HG03521 (cell line): Measurements from ENCODE around the gene ETS2.
A peak's percentile ranks its signal among the peaks of the same experiment; 100 is the strongest.
"Not testable (repeated sequence)": the region's sequence is repeated elsewhere in the genome, so short reads cannot be mapped to it uniquely, and the experiment has no call there.

Experiments
- ATAC-seq: cut with Tn5 transposase; IDR thresholded peaks from one replicate; pipeline ENCODE4 v1.9.1; 2021; ENCODE audit warnings: mild to moderate bottlenecking, moderate library complexity; ENCODE audit not compliant: unreplicated experiment

Gene ETS2

GRCh38 chr21:38815060-38815405, 9.3 kb downstream of the ETS2 start:
- no peak for ATAC-seq

GRCh38 chr21:38816400-38816977, 10.8 kb downstream of the ETS2 start:
- ATAC-seq = no peak

- ATAC-seq = no peak
These were observed 11.9 kb downstream of the ETS2 start for GRCh38 chr21:38817371-38818324.

- ATAC-seq = no peak
These were observed 12.6 kb downstream of the ETS2 start for GRCh38 chr21:38818325-38818723.

- no peak for ATAC-seq
These were observed 13.5 kb downstream of the ETS2 start for GRCh38 chr21:38819051-38819718.

GRCh38 chr21:38819719-38820159, 14.0 kb downstream of the ETS2 start:
- ATAC-seq = no peak

GRCh38 chr21:38820471-38821239, 14.9 kb downstream of the ETS2 start:
- ATAC-seq = no peak

- ATAC-seq = no peak
These were observed 15.5 kb downstream of the ETS2 start for GRCh38 chr21:38821248-38821647.

GRCh38 chr21:38821959-38822682, 16.4 kb downstream of the ETS2 start:
- ATAC-seq = no peak

- no peak for ATAC-seq
These were observed 17.1 kb downstream of the ETS2 start for GRCh38 chr21:38822778-38823238.

- ATAC-seq = no peak
These were observed 18.0 kb downstream of the ETS2 start for GRCh38 chr21:38823737-38824123.

- ATAC-seq = no peak
These were observed 18.5 kb downstream of the ETS2 start for GRCh38 chr21:38824124-38824822.

GRCh38 chr21:38825269-38825668, 19.5 kb downstream of the ETS2 start:
- no peak for ATAC-seq

GRCh38 chr21:38825921-38826320, 20.2 kb downstream of the ETS2 start:
- no peak for ATAC-seq

GRCh38 chr21:38828111-38828510, 22.4 kb downstream of the ETS2 start:
- ATAC-seq = not testable (repeated sequence)

GRCh38 chr21:38830671-38831525, 25.2 kb downstream of the ETS2 start:
- peak; percentile 71 for ATAC-seq

- ATAC-seq = peak; percentile 73
These were observed 26.1 kb downstream of the ETS2 start for GRCh38 chr21:38831526-38832467.

- ATAC-seq = no peak
These were observed 26.9 kb downstream of the ETS2 start for GRCh38 chr21:38832664-38833063.
